ENCODE measurements around the gene DUOX1. TPM values are rescaled to one million over a fixed set of nuclear protein-coding genes. Genes with fewer than 3 reads are reported as not detected.

DUOX1 gene
- total and polyA plus RNA-seq, 7 donors = 0.03 to 0.94 (median 0.46) TPM

GRCh38 chr15:45180648-45181436 lies 51.0 kb downstream of the DUOX1 start:
- 78 to 96% (median 92%) methylated on average over 7 to 8 of the region's 8 CpGs for WGBS, 3 donors
- intact Hi-C loops (cut with DNase I) = no loop called here
- peaks cover 6% of the 10 kb centered on the region for H3K4me1 ChIP-seq
- ATAC-seq (no peak), DNase-seq (no peak)
- no peaks in the 10 kb centered on the region for H3K9me3 ChIP-seq
- H3K4me3 ChIP-seq = no peak overlapping the region
- no peak for TF ChIP-seq CTCF (IDR thresholded peaks at IDR 0.05)
- H3K27ac ChIP-seq = no peak overlapping the region
- H3K27me3 ChIP-seq (ENCODE audit: insufficient read depth in 3 of 3, low read length in 2 of 3) = no peaks in the 10 kb centered on the region
- H3K36me3 ChIP-seq (ENCODE audit: insufficient read depth in 1 of 2, low read depth in 1 of 2) = no peaks in the 10 kb centered on the region

- no peaks in the 10 kb centered on the region for H3K36me3 ChIP-seq (ENCODE audit: insufficient read depth in 1 of 2, low read depth in 1 of 2)
- H3K9me3 ChIP-seq = no peaks in the 10 kb centered on the region
- no peak overlapping the region for H3K27ac ChIP-seq
- ATAC-seq (no peak), DNase-seq (no peak)
- peaks cover 6% of the 10 kb centered on the region for H3K4me1 ChIP-seq
- H3K4me3 ChIP-seq = no peak overlapping the region
- no peak for TF ChIP-seq CTCF (IDR thresholded peaks at IDR 0.05)
- WGBS, 3 donors = 72 to 77% (median 72%) methylated on average over 9 of the region's 9 CpGs
- intact Hi-C loops (cut with DNase I) = no loop called here
- H3K27me3 ChIP-seq (ENCODE audit: insufficient read depth in 3 of 3, low read length in 2 of 3) = no peaks in the 10 kb centered on the region
These were observed 51.9 kb downstream of the DUOX1 start for GRCh38 chr15:45181491-45182285.

GRCh38 chr15:45182996-45183395 lies 53.2 kb downstream of the DUOX1 start:
- intact Hi-C loops (cut with DNase I) = no loop called here
- Histone ChIP-seq H3K27ac (no peak overlapping the region), H3K4me3 (no peak overlapping the region), H3K27me3 (ENCODE audit: insufficient read depth in 3 of 3, low read length in 2 of 3) (no peaks in the 10 kb centered on the region), H3K9me3 (no peaks in the 10 kb centered on the region), H3K4me1 (peaks cover 6% of the 10 kb centered on the region), H3K36me3 (ENCODE audit: insufficient read depth in 1 of 2, low read depth in 1 of 2) (no peaks in the 10 kb centered on the region)
- WGBS, 3 donors = 16 to 37% (median 33%) methylated on average over 1 of the region's 1 CpG
- TF ChIP-seq CTCF (IDR thresholded peaks at IDR 0.05) = no peak
- DNase-seq (no peak), ATAC-seq (no peak)

- H3K27ac ChIP-seq = no peak overlapping the region
- no peak overlapping the region for H3K4me3 ChIP-seq
- H3K27me3 ChIP-seq (ENCODE audit: insufficient read depth in 3 of 3, low read length in 2 of 3) = no peaks in the 10 kb centered on the region
- H3K36me3 ChIP-seq (ENCODE audit: insufficient read depth in 1 of 2, low read depth in 1 of 2) = no peaks in the 10 kb centered on the region
- intact Hi-C loops (cut with DNase I) = no loop called here
- DNase-seq = no peak
- TF ChIP-seq CTCF (IDR thresholded peaks at IDR 0.05) = no peak
- H3K9me3 ChIP-seq = no peaks in the 10 kb centered on the region
- no peak for ATAC-seq
- 67 to 83% (median 68%) methylated on average over 2 of the region's 2 CpGs for WGBS, 3 donors
- peaks cover 11% of the 10 kb centered on the region for H3K4me1 ChIP-seq
These were observed 53.7 kb downstream of the DUOX1 start for GRCh38 chr15:45183511-45183910.
